ENCODE results near the gene CEP170. TPM values are rescaled to one million over a fixed set of nuclear protein-coding genes. Genes with fewer than 3 reads are reported as not detected.

The CEP170 gene
- total RNA-seq, 1 experiment from 2014 or later, result 97.7 TPM

- Histone ChIP-seq H3K23ac (ENCODE audit: insufficient read length, low read depth, low read length) (no peak overlapping the region), H3T11ph (ENCODE audit: low read length) (no peak overlapping the region), H2AK5ac (ENCODE audit: insufficient read length, low read length) (no peak overlapping the region), H4K20me1 (ENCODE audit: control insufficient read depth, insufficient read depth, insufficient read length) (no peaks in the 10 kb centered on the region), H3K18ac (ENCODE audit: insufficient read length, low read depth, low read length) (no peak overlapping the region), H4K8ac (replicated peaks; ENCODE audit: insufficient read length, low read depth, low read length) (no peak overlapping the region), H3K4ac (ENCODE audit: low read depth, low read length) (no peak overlapping the region), H4K91ac (ENCODE audit: insufficient read length, low read depth, low read length) (no peak overlapping the region), H2BK5ac (ENCODE audit: insufficient read length, low read length) (no peak overlapping the region), H3K4me1 (ENCODE audit: insufficient read depth, low read length) (no peaks in the 10 kb centered on the region; the same call in 1 of the 2 replicates), H3K4me2 (ENCODE audit: insufficient read depth, insufficient read length, low read length) (no peak overlapping the region), H2BK20ac (ENCODE audit: low read depth, low read length, poor library complexity, severe bottlenecking) (no peak overlapping the region), H2BK12ac (ENCODE audit: insufficient read length, low read depth, low read length) (no peak overlapping the region), H3K27ac (ENCODE audit: insufficient read length, low read depth, low read length) (no peak overlapping the region), H2AFZ (ENCODE audit: low read length) (no peak overlapping the region), H3K79me2 (ENCODE audit: insufficient read depth, low read length) (no peaks in the 10 kb centered on the region), H3K9ac (ENCODE audit: extremely low read depth, insufficient read length, low read length) (no peak overlapping the region), H2BK120ac (ENCODE audit: low read depth, low read length, poor library complexity, severe bottlenecking) (no peak overlapping the region), H3K14ac (ENCODE audit: insufficient read depth, low read length) (no peak overlapping the region), H3K23me2 (ENCODE audit: insufficient read length, low read depth, low read length, poor library complexity, severe bottlenecking) (no peaks in the 10 kb centered on the region), H2BK15ac (ENCODE audit: low read depth, low read length) (no peak overlapping the region), H3K9me3 (ENCODE audit: control insufficient read depth, low read depth, low read length) (no peaks in the 10 kb centered on the region), H3K56ac (ENCODE audit: insufficient read length, low read depth, low read length) (no peak overlapping the region), H3K27me3 (ENCODE audit: insufficient read depth, low read length) (no peaks in the 10 kb centered on the region), H3K79me1 (ENCODE audit: insufficient read depth, low read depth, low read length, poor library complexity, severe bottlenecking) (no peaks in the 10 kb centered on the region), H4K5ac (ENCODE audit: insufficient read length, low read depth, low read length) (no peak overlapping the region)
- no peak for DNase-seq
- peaks cover 8 to 10% of the 10 kb centered on the region in 2 experiments; a peak in 3 of 4 replicates for H3K4me1 Mint-ChIP-seq
- WGBS (ENCODE audit: extremely low coverage, insufficient read length, low lambda C conversion rate), result no CpG with 5 or more reads among the region's 5 CpGs
- no peak overlapping the region for H3K4me3 Mint-ChIP-seq
- peaks cover 2 to 11% (median 4%) of the 10 kb centered on the region in 3 experiments; a peak in 5 of 7 replicates for H3K36me3 Mint-ChIP-seq (ENCODE audit: insufficient read depth in 1 of 3, low read depth in 3 of 3)
- H3K9me3 Mint-ChIP-seq, result peaks cover 3 to 5% of the 10 kb centered on the region in 2 experiments; a peak in 2 of 5 replicates
- TF ChIP-seq CTCF (conservative IDR thresholded peaks at IDR 0.05), result no peak
- H3K27ac Mint-ChIP-seq, result peak overlapping the region in 1 of 3 experiments; percentile 27; a peak in 1 of 7 replicates
- no peaks in the 10 kb centered on the region for H3K27me3 Mint-ChIP-seq (ENCODE audit: low read depth)
Measured at GRCh38 chr1:243281672-243282071, 26.6 kb upstream of the CEP170 start.
